IMR-90 (cell line): ENCODE measurements around the gene ELAVL1. TPM values are rescaled to one million over a fixed set of nuclear protein-coding genes. Genes with fewer than 3 reads are reported as not detected.

ENCODE experiments used
- ATAC-seq: fragments of 200-7000 bp; cut with Tn5 transposase; 2 replicates; pipeline ENCODE4 v1.9.1; 2020; ENCODE audit warnings: low read depth, mild to moderate bottlenecking, moderate library complexity
- BruUV-seq: library from RNA; stranded (reverse); fragments of 400-500 nt; replicated peaks from 2 replicates; lab custom pipeline; 2021; lab: Mats Ljungman, UMichigan
- CTCF ChIA-PET: fragments of 300-600 bp; formaldehyde crosslinking; extraction: SDS; loops from one replicate; lab custom pipeline; 2021; ENCODE audit warnings: antibody characterized with exemption; lab: Yijun Ruan, JAX
- POLR2A ChIA-PET: fragments of 300-600 bp; sonication (Branson Sonifier 250); formaldehyde crosslinking; loops from one replicate; lab custom pipeline; 2022; ENCODE audit warnings: antibody characterized with exemption; ENCODE audit not compliant: unreplicated experiment; lab: Charles Lee
- DNase-seq: peaks from one replicate; pipeline ENCODE4 v3.0.0; 2013
- H2AFZ ChIP-seq: replicated peaks from 2 replicates; pipeline ENCODE3; 2013; ENCODE audit warnings: low read length, mild to moderate bottlenecking; ENCODE audit not compliant: poor library complexity
- H2AK5ac ChIP-seq: 2 replicates; pipeline ENCODE4 v1.6.1; 2013; ENCODE audit warnings: low read depth, low read length, inconsistent platforms
- H2AK9ac ChIP-seq: replicated peaks from 2 replicates; pipeline ENCODE3; 2013; ENCODE audit warnings: mild to moderate bottlenecking, low read depth, low read length, moderate library complexity; ENCODE audit not compliant: poor library complexity
- H2BK120ac ChIP-seq: 2 replicates; pipeline ENCODE4 v1.6.1; 2013; ENCODE audit warnings: low read depth, low read length, inconsistent platforms
- H2BK15ac ChIP-seq: 3 replicates; pipeline ENCODE4 v1.6.1; 2013; ENCODE audit warnings: low read depth, low read length, inconsistent platforms
- H2BK20ac ChIP-seq: 2 replicates; pipeline ENCODE4 v1.6.1; 2013; ENCODE audit warnings: low read depth, mild to moderate bottlenecking, inconsistent platforms, low read length, moderate library complexity
- H2BK5ac ChIP-seq: 2 replicates; pipeline ENCODE4 v1.6.1; 2013; ENCODE audit warnings: mild to moderate bottlenecking, low read depth, low read length, inconsistent platforms; ENCODE audit not compliant: poor library complexity, severe bottlenecking
- H3K14ac ChIP-seq: replicated peaks from 2 replicates; pipeline ENCODE4 v1.6.1; 2013; ENCODE audit warnings: low read depth, low read length, inconsistent platforms
- H3K18ac ChIP-seq: 2 replicates; pipeline ENCODE4 v1.6.1; 2013; ENCODE audit warnings: low read depth, low read length, control low read depth
- H3K23ac ChIP-seq: 2 replicates; pipeline ENCODE4 v1.6.1; 2013; ENCODE audit warnings: low read depth, low read length, inconsistent platforms
- H3K27ac ChIP-seq: 2 replicates; pipeline ENCODE4 v1.5.1; 2013; ENCODE audit warnings: mild to moderate bottlenecking, control low read depth, low read length; ENCODE audit not compliant: insufficient read depth
- H3K27me3 ChIP-seq: 2 replicates; pipeline ENCODE4 v1.6.1; 2013; ENCODE audit warnings: low read length; ENCODE audit not compliant: control insufficient read depth, insufficient read depth
- H3K36me3 ChIP-seq: 2 replicates; pipeline ENCODE4 v1.6.1; 2013; ENCODE audit warnings: low read length, mixed read lengths; ENCODE audit not compliant: control insufficient read depth, insufficient read depth
- H3K4ac ChIP-seq: 2 replicates; pipeline ENCODE4 v1.6.1; 2013; ENCODE audit warnings: low read depth, low read length, inconsistent platforms
- H3K4me1 ChIP-seq: 2 replicates; pipeline ENCODE4 v1.6.1; 2013; ENCODE audit warnings: low read length, mixed read lengths; ENCODE audit not compliant: control insufficient read depth, insufficient read depth
- H3K4me2 ChIP-seq: 2 replicates; pipeline ENCODE4 v1.6.1; 2013; ENCODE audit warnings: low read depth, mild to moderate bottlenecking, control low read depth, low read length, moderate library complexity
- H3K4me3 ChIP-seq: 2 replicates; pipeline ENCODE4 v1.5.1; 2013; ENCODE audit warnings: low read depth, mild to moderate bottlenecking, control low read depth, low read length, moderate library complexity; ENCODE audit not compliant: insufficient read depth
- H3K56ac ChIP-seq: 2 replicates; pipeline ENCODE4 v1.6.1; 2013; ENCODE audit warnings: low read length, inconsistent platforms; ENCODE audit not compliant: insufficient read depth; ENCODE audit errors: extremely low read depth
- H3K79me1 ChIP-seq, 2 experiments: 2 replicates each; pipeline ENCODE4 v1.6.1; 2013; ENCODE audit warnings: low read length in 2 of 2, inconsistent platforms in 1 of 2, low read depth in 1 of 2
- H3K9ac ChIP-seq: 2 replicates; pipeline ENCODE4 v1.6.1; 2013; ENCODE audit warnings: low read depth, low read length, control low read depth
- H3K9me1 ChIP-seq: 2 replicates; pipeline ENCODE4 v1.6.1; 2013; ENCODE audit warnings: low read length, inconsistent platforms; ENCODE audit not compliant: insufficient read depth
- H3K9me3 ChIP-seq: 2 replicates; pipeline ENCODE4 v1.6.1; 2013; ENCODE audit warnings: low read length; ENCODE audit not compliant: control insufficient read depth, insufficient read depth
- H4K20me1 ChIP-seq: 2 replicates; pipeline ENCODE4 v1.6.1; 2013; ENCODE audit warnings: low read length, inconsistent platforms; ENCODE audit not compliant: insufficient read depth
- H4K5ac ChIP-seq: 2 replicates; pipeline ENCODE4 v1.6.1; 2013; ENCODE audit warnings: mild to moderate bottlenecking, low read depth, low read length, control low read depth
- H4K8ac ChIP-seq, 2 experiments: 2 replicates each; pipeline ENCODE4 v1.6.1; 2013; ENCODE audit warnings: low read depth in 2 of 2, low read length in 2 of 2, control low read depth in 1 of 2, inconsistent platforms in 1 of 2
- H4K91ac ChIP-seq: 2 replicates; pipeline ENCODE4 v1.6.1; 2013; ENCODE audit warnings: low read depth, low read length, inconsistent platforms; ENCODE audit not compliant: insufficient read depth
- BHLHE40 ChIP-seq: fragments of 150-350 bp; IDR thresholded peaks from 2 replicates; pipeline ENCODE4 v1.6.1; 2016; ENCODE audit warnings: mild to moderate bottlenecking, low read depth, low read length
- CEBPB ChIP-seq: IDR thresholded peaks from 2 replicates; pipeline ENCODE4 v1.6.1; 2012; ENCODE audit warnings: low read depth, low read length, improper control_type of control experiment
- CHD1 ChIP-seq: IDR thresholded peaks from 2 replicates; pipeline ENCODE4 v1.6.1; 2012; ENCODE audit warnings: low read depth, low read length, improper control_type of control experiment
- FOS ChIP-seq: fragments of 150-350 bp; IDR thresholded peaks from 2 replicates; pipeline ENCODE4 v1.6.1; 2016; ENCODE audit warnings: low read depth, low read length
- MAFK ChIP-seq: IDR thresholded peaks from 2 replicates; pipeline ENCODE4 v1.6.1; 2012; ENCODE audit warnings: low read depth, low read length, improper control_type of control experiment
- MAZ ChIP-seq: IDR thresholded peaks from 2 replicates; pipeline ENCODE4 v1.6.1; 2012; ENCODE audit warnings: low read depth, mild to moderate bottlenecking, low read length, improper control_type of control experiment, moderate library complexity, borderline replicate concordance
- MXI1 ChIP-seq: IDR thresholded peaks from 2 replicates; pipeline ENCODE4 v1.6.1; 2012; ENCODE audit warnings: low read depth, mild to moderate bottlenecking, low read length, moderate library complexity, borderline replicate concordance
- NFE2L2 ChIP-seq: fragments of 150-350 bp; IDR thresholded peaks from 2 replicates; pipeline ENCODE4 v1.6.1; 2016; ENCODE audit warnings: low read depth, mild to moderate bottlenecking, low read length
- RFX5 ChIP-seq: IDR thresholded peaks from 2 replicates; pipeline ENCODE4 v1.8.0; 2012; ENCODE audit warnings: low read depth, mild to moderate bottlenecking, low read length, moderate library complexity
- WGBS, 2 experiments: methylation state at CpG; one replicate each; pipeline versions ENCODE4 v1.1.5 to v1.1.7; 2013; ENCODE audit warnings: missing lambda C conversion rate in 2 of 2; ENCODE audit not compliant: insufficient read length in 1 of 2; ENCODE audit errors: extremely low coverage in 2 of 2; 5-methylcytosine and 5-hydroxymethylcytosine counted together
- dilution Hi-C: fragments of 300-500 bp; cut with HindIII; formaldehyde crosslinking; loops from one replicate; pipeline ENCODE4 v1.14.3; 2018; ENCODE audit warnings: low sequenced_read_pairs; ENCODE audit not compliant: unreplicated experiment
- in situ Hi-C: fragments of 300-500 bp; cut with MboI; formaldehyde crosslinking; loops from 3 replicates; pipeline ENCODE4 v1.14.3; 2019; ENCODE audit warnings: low sequenced_read_pairs, inconsistent platforms, mixed read lengths
- intact Hi-C: fragments of 100-400 bp; cut with micrococcal nuclease; formaldehyde crosslinking; loops from 2 replicates; pipeline ENCODE4 v1.10.0; 2022
- polyA plus RNA-seq, 3 experiments: library from polyadenylated mRNA; depleted of rRNA; stranded (reverse); fragments of >200 nt; gene quantifications; 2 replicates each; pipeline ENCODE4 v1.2.3, GENCODE V29; 2012; ENCODE audit warnings: low replicate concordance in 1 of 3
- total RNA-seq: library from RNA; depleted of rRNA; stranded (reverse); fragments of >200 nt; gene quantifications from 2 replicates; pipeline ENCODE4 v1.2.3, GENCODE V29; 2012

Gene ELAVL1
- total and polyA plus RNA-seq, 2 of the 4 experiments (the other 2 are of a cell fraction) = 55.6 to 59.0 TPM

GRCh38 chr19:7968008-7968795, 37.2 kb downstream of the ELAVL1 start:
- H3K4me3 ChIP-seq = no peak overlapping the region

More at GRCh38 chr19:7968008-7968795, 37.2 kb downstream of the ELAVL1 start:
- ChIA-PET POLR2A (no interaction called here), CTCF (no interaction called here)
- no peak for ATAC-seq
- no peak overlapping the region for H4K91ac ChIP-seq
- no peak overlapping the region for H3K18ac ChIP-seq
- no peak overlapping the region for H3K4me2 ChIP-seq
- in situ Hi-C loops = no loop called here
- H4K5ac ChIP-seq = no peak overlapping the region
- peaks cover 11 to 21% of the 10 kb centered on the region in 2 experiments; a peak in 3 of 4 replicates for H3K79me1 ChIP-seq
- H3K36me3 ChIP-seq = peaks cover 65% of the 10 kb centered on the region
- no peaks in the 10 kb centered on the region for H3K27me3 ChIP-seq
- H2AK5ac ChIP-seq = no peak overlapping the region
- H3K4ac ChIP-seq = no peak overlapping the region
- no TSS peak for BruUV-seq
- no peak overlapping the region for H3K27ac ChIP-seq
- H3K23ac ChIP-seq = no peak overlapping the region
- H3K9me1 ChIP-seq = no peaks in the 10 kb centered on the region
- H3K4me1 ChIP-seq = no peaks in the 10 kb centered on the region
- TF ChIP-seq MAZ = no peak
- TF ChIP-seq NFE2L2 = no peak
- TF ChIP-seq CEBPB = no peak
- TF ChIP-seq MAFK = no peak
- no peak for TF ChIP-seq FOS
- no peak for TF ChIP-seq MXI1
- no peak for TF ChIP-seq BHLHE40
- TF ChIP-seq CHD1 = no peak
- TF ChIP-seq RFX5 = no peak
- H2BK120ac ChIP-seq = no peak overlapping the region
- H4K8ac ChIP-seq = no peak overlapping the region
- H3K14ac ChIP-seq = no peak overlapping the region
- no peak for DNase-seq
- H3K9me3 ChIP-seq = no peaks in the 10 kb centered on the region
- H4K20me1 ChIP-seq = peaks cover 24% of the 10 kb centered on the region
- H2AK9ac ChIP-seq = peak overlapping the region; percentile 55
- H2BK15ac ChIP-seq = no peak overlapping the region
- dilution Hi-C loops = no loop called here
- H2BK5ac ChIP-seq = no peak overlapping the region
- H2BK20ac ChIP-seq = no peak overlapping the region
- intact Hi-C loops = no loop called here
- H3K9ac ChIP-seq = no peak overlapping the region
- H3K56ac ChIP-seq = no peak overlapping the region
- WGBS, 2 experiments = 100% methylated on average over 4 of the region's 15 CpGs; no CpG with 5 or more reads in 1 of the 2 experiments
- no peak overlapping the region for H2AFZ ChIP-seq
